ENCODE results near the gene EPB41L1.

Gene EPB41L1

DNA sequence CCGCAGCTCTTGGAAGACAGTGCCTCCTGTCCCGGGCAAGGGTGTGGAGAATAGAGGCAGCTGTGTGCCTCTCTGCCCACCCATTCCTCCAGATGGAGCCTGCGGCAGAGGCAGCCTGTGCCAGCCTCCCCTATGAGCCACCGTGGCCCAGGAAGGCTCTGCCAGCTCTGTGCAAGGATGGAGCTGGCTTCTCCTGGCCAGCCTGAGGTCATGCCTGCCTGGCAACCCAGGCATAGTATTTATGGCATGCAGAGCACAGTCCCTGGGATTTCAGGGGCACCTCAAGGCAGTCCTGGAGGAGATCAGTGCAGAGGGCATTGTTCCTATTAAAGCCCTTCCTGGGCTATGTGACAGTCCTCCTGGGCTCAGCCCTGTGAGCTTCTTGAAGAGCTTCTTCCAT lies 1.5 kb downstream of the EPB41L1 start:
- DNase-seq: no peak

DNA sequence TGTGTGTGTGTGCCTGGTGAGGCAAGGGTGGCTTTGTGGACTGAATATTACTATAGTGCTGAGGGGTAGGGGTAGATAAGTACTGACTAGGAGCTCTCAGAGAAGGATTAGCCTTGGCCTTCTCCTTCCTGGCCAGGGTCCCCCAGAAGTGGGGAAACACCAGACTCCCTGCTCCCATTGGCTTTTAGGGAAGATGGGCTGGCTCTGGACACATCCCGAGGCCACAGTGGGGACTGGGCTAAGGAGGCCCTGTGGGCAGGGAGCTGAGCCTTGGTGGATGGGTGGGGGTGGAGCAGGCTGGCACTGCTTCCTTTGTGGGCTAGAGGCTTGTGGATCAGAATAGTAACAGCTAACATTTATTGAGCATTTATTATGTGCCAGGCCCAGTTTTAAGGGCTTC lies 3.1 kb downstream of the EPB41L1 start:
- no peak for DNase-seq

DNA sequence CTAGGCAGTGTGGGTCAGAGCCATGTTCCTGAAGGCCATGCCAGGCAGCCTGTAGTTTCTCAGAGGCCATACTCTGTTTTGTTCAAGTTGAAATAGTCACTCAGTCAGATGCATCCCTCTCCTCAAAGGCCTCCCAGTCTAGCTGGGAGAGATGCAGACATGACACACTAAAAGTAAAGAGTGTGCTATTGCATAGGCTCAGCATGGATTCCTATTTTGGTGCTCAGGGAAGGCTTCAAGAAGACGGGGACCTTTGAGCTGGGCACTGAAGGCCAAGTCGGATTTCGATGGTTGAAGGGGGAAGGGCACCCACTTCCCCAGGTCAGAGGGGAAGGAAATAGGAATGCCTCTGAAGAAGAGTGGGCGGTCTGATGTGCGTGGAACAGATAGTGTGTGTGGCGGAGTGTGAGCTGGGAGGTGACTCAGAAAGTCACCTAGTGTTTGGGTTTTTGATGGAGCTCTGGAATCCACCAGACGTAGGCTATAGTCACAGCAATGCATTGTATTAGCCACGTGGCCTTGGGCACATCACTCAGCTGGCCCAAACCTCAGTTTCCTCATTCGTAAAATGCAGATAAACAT lies 3.7 kb downstream of the EPB41L1 start:
- no peak for DNase-seq

DNA sequence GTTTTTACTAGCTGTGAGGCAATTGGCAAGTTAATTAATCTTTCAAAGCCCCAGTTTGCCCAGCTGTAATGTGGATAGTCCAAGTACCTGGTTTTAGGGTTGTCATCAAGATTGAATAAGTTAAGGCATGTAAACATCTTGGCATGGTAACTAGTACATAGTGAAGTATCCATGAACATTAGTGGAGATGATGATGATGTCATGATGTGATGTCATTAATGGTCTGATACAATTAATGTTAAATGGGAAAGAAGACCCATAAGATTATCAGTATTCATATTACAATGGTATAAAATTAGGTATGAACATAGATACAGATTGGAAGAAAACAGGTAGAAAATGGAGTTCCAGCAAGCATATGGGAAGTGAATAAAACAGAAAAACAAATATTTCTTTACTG lies 5.3 kb downstream of the EPB41L1 start:
- no peak for DNase-seq

DNA sequence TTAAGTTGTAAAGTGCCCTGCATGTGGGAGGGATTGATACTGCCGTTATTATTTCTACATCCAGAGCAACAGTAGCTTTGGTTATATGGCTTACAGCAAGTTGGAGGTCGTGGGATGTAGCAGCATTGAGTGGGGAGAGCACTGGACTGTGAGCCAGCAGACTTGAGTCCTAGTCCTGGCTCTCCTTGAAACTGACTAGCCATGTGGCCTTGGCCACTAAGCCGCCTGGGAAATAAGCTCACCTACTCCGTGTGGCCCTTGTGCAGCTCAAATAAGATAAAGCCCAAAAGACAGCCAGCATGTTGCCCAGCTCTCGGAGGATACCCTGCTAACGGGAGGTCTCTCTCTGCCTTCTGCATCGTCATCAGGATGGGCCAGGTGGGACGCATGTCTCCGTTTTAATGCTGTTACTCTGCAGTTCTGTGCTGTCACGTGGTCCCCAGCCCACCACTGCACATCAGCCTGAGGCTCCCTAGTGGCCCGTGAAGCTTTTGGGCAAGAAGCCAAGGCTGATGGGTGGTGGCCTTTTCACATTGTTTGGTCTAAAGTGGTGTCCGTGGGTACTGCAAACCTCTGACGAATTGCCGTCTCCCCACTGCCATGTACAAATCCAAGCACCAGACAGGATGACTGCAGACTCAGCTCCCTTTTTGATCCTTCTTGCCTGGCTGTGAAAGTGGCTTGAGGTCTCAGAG lies 7.9 kb downstream of the EPB41L1 start:
- DNase-seq: peak; percentile 49

DNA sequence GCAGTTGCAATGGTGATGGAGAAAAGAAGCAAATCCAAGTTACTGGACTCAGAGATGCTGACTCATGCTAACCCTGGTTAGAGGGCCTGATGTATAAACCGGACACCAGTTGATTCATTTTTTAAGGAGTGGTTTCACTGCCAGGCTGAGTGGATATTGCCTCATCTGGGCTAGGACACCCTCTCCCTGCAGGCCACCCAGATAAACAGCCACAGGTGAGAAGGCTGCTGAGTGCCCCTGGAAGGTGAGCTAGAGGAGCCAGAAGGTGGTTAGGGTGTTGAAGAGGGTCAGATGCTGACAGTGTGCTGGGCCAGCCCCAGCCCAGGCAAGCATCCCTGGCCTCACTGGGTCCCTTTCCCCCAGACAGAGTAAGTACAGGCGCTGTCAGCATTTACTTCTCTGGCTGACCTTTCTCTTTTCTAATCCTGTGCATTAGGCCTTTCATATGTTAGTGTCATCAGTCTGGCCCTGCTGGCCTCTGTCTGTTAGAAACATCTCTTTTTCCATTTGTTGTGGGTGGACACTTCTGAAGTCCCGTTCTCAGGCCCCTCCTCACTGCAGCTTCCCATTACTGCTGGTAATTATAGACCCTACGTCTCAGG lies 13.5 kb downstream of the EPB41L1 start:
- DNase-seq: no peak

DNA sequence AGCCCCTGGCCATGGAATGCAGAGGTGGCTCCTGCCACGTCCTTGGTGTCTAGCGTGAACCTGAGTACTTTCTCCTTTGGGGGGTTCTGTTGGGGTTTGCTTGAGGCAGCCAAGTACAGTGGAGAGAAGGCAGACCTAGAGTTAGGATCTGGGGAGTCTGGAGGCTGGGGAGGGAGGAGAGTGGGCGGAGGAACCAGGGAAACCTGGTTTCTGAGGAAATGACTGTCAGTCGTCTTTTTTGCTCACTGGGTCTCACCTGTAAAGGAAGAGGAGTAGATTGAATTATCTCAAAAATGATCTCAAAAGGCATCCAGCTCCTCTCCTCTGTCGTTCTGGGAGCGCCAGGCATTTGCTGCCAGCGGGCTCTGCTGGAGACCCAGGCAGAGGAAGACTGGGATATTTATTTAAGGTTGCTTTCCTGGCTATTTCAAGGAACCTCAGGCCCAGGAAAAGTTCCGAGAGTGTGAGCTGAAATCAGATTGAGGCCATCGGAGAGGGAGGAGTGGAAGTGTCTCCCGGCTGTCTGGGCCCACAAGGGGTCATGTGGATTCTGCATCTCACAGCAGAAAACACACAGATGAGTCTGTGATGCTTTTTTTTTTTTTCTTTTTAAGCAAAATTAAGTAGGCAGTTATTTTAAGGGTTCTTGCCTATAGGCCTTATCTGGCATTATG lies 16.1 kb downstream of the EPB41L1 start:
- no peak for DNase-seq

DNA sequence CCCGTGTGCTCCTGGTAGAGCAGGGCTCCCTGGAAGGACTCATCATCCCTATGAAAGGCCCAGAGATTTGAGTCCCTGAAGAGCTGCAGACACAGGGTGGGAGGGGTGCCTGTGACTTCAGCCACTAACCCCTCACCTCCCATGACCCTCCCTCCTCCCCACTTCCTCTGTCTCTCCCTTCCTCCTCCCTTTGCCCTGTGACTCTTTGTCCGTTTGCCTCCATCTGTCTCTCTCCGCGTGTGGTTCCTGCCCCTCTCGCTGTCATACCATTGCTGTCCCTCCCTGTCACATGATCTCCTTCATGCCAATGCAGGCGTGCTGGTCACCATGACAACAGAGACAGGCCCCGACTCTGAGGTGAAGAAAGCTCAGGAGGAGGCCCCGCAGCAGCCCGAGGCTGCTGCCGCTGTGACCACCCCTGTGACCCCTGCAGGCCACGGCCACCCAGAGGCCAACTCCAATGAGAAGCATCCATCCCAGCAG lies 19.0 kb downstream of the EPB41L1 start:
- DNase-seq: no peak

DNA sequence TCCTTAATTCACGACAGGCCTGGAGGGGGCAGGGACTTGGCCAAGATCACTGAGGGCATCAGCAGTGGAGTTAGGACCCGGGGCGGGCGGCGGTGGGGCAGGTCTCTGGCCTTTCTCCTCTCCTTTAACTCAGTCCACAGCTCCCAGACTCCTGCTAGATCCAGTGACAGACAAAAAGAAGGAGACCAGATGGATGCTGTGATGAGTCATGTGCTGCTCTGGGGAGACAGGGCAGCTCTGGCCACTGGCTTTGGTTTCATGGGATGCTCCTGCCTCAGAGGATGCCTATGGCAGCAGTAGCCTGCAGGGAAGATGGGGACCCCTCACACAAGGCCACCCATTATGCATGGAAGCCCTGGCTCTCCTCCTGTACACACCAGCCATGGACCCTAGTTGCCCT lies 20.5 kb downstream of the EPB41L1 start:
- no peak for DNase-seq

DNA sequence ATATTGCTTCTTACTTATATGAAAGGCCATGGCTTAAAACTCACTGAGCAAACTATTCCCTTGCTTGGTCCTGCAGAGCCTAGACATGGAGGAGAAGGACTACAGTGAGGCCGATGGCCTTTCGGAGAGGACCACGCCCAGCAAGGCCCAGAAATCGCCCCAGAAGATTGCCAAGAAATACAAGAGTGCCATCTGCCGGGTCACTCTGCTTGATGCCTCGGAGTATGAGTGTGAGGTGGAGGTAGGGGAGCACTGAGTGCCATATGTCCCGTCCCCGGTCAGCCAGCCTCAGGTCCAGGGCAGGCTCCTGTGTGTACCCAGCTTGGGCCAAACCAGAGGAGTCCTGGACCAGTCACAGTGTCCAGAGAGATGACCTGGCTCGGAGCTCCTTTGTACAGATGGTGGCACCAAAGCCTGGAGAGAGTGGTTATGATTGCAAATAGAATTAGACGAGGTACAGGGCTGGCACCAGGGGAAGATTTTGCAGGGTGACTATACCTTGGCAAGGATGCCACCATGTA lies 21.0 kb downstream of the EPB41L1 start:
- DNase-seq: no peak

DNA sequence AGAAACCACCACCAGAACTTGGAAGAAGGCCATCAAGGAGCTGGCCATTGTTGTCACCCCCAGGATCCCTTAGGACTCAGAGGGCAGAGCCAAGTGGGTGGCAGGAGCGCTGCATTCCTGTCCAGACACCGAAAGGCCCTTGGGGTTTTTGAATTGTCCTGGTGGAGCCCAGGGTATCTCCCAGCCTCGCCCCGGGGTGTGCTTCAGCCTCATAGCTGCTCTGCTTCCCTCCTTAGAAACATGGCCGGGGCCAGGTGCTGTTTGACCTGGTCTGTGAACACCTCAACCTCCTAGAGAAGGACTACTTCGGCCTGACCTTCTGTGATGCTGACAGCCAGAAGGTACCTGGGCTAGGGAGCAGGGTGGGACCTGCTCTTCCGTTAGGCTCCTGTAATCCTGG lies 23.2 kb downstream of the EPB41L1 start:
- no peak for DNase-seq

DNA sequence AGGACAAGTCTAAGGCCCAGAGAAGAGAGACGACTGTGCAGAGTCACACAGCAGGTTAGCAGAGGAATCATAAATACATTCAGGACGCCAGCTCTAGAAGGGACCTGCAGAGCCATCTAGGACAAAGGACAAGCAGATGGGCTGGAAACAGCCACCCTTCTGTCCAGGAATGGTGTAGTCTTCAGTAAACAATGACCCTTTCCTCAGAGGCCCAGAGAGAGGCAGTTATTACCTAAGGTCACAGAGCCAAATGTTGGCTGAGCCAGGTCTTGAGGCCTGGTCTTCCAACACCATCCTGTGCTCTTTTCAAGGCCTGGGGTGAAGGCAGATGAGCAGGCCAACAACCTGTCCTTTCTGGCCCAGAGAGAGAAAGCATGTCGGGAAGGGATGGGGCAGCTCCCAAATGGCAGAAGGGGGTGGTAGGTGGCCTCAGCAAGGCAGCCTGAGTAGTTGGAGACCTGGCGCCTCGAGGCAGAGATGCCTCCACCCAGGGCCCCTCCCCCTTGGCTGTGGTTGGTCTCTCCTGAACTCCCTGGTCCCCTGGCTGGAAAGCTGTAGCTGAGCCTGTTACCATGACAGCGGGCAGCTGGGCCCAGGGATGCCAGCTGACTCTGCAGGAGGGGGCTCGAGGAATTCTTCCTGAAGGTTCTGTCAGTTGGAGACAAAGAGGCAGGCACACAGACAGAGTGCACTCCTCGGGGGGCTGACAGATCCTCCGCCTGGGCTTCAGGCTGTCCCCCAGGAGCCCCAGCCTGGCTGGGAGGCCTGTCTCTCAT lies 24.8 kb downstream of the EPB41L1 start:
- no peak for DNase-seq

DNA sequence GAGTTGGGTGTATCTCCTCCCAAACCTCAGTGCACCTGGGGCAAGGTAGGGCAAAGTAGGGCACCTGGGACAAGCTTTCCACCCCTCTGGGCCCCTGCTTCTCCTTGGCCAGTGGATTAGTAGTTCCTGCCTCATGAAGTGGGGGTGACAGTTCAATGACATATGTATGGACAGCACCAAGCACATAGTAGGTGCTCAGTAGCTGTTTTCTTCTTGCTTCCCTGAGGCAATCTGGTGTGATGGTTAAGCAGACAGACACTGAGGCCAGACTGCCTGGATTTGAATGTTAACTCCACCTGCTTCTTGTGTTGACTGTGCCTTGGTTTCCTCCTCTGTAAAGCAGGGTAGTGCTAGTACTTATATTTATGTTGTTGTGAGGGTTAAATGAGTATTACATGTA lies 25.8 kb downstream of the EPB41L1 start:
- DNase-seq: no peak

DNA sequence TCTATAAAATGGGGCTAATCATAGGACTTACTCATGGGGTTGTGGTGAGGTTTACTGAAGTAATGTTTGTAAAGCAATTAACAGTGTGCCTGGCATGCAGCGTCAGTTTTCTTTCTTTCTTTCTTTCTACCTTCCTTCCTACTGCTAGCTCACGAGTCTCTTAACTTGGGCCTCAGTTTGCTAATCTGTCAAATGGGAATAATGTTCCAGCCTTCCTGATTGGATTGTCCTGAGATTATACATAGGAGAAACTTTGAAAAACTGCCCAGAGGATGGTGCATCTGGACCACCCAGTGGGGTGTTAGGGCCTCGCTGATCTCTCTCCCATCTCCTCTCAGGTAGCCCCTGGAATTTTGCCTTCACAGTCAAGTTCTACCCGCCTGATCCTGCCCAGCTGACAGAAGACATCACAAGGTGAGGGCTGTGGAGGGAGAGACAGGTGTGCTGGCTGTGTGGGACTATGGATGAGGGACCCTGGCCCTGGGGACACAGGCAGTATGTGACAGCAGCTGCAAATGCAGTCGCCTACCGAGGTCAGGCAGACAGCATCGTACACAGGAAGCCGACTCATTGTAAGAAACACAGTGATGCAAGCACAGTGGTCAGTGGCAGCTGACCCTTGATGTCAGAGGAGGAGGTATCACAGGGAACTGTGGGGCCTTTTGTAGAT lies 27.5 kb downstream of the EPB41L1 start:
- no peak for DNase-seq

DNA sequence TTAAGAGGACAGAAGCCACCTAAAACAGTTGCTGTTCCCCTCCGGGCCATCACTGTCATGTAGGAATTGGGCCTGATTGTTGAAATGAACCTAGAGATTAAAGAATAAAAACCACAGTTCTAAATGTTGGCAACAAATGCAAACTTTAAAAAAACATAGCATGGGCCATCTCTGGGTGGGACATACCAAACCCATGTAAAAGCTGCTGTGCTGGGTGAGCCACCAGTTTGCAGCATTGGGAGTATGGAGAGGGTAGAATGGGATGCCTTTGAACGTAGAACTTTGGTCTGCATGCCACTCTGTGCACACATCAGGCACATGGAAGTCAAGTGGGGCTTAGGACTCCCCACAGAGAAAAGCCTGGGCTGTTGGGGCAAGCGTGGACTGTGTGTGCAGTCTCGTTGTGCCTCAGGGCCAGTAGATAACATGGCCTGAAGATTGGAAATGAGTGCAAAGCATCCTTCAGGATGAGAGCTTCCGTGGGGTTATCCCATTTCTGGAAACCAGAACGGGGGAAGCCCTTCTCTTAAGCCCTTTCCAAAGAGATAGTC lies 28.1 kb downstream of the EPB41L1 start:
- no peak for DNase-seq

DNA sequence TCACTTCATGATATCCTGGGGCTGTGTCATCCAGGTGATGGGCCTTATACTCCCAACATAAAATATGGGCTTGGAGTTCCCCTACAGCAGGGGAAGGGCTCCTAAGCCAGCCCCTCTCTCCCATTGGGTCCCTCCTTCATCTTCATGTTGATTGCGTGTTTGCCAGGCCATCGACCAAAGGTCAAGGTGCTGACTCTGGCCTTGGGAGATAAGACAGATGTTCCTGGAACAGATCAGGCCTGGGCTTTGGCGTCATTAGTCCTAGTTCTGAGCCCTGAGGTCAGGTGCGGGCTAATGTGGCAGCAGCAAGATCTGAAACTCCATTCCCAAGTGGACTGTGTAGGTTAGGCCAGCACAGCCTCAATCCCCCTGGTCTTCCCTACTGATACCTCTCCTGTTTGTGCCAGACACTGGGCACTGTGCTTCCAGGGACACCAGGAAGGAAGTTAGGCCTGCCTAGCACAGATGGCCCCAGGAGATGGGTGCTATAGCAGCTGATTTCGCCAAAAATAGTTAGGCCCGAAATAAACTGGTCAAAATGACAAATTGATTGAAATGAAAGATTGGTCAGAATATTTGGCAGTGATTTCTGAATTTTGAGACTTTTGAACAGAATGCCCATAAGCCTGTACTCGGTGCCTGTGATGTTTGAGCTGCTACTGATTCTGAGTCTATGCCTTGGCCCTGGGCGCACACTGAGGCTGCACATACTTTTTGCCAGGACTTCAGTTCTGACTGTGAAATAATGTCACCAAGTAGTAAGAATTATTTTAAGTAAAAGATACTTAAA lies 28.8 kb downstream of the EPB41L1 start:
- DNase-seq: no peak

DNA sequence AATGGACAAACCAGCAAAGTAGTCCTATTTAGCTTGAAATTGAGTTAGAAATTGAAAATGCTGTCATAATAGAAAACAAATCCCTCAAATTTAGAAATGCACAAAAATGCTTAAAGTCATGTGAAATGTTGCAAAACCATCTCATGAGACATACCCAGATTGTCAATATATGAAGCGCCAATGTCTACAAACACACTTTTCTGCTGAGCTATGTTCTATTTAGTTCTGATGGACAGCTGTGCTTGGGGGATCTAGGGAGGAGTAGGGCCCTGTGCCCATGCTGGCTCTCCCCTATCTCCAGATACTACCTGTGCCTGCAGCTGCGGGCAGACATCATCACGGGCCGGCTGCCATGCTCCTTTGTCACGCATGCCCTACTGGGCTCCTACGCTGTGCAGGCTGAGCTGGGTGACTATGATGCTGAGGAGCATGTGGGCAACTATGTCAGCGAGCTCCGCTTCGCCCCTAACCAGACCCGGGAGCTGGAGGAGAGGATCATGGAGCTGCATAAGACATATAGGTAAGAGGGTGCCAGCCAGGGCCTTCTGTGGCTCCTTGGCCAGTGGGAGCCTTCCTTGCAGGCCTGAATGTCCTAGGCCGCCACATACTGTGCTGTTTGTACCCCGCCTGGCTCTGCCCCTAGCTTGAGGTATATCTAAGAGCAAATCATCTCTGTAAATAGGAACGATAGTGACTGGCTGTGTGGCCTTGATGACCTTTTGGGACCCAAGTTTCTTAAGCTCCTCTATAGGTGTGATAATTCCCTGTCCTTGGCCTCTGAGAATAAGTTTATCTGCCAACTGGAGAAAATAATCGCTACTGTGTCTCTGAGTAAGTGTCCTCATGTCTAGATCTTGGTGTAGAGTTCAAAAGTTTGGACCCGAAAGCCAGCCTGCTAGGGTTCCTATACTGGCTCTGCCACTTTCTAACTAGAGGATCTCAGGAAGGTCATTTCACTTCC lies 30.6 kb downstream of the EPB41L1 start:
- no peak for DNase-seq

DNA sequence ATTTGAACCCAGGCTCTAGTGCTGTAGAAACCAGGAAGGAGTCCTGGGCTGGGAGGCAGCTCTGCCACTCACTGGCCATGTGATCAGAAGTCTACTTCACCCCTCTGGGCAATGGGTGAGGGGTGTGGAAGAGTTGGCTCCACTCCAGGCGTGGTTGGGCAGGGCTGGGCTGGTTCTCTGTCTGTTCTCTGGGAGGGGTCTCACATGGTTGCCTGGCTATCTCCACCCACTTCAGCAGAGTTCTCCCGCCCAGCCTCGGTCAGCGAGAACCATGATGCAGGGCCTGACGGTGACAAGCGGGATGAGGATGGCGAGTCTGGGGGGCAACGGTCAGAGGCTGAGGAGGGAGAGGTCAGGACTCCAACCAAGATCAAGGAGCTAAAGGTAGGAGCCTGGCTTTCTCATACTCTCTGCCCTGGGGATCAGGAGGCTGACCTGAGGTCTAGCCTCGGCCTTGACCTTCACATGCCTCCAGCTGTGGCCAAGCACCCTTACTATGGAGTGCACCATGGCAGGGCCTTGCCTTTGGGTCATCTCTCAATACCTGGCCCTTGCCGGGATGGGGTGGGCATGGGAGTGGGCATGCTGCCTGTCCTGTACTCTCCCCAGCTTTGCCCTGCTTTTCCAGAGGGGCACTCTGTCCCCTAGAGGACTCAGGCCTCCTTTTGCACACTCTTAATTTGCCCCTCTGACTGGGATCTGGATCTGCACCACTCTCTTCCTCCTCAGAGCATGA lies 39.6 kb downstream of the EPB41L1 start:
- no peak for DNase-seq

DNA sequence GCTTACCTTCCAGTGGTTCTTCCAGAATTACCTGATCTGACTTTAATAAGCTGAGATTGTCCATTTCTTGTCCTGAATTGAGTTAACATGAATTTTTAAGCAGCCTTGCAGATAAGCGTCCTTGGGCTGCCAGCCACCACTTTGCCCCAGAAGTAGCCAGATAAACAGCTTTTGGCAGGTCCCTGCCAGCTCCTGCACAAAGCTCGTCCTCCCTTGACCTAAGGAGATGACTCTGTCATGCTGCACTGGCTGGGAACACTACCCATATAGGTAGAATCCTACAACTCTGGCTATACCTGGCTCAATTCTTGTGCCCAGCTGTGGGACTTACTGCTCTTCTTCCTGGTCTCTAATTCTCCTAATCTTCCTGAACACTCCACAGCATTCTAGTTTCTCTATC lies 42.1 kb downstream of the EPB41L1 start:
- DNase-seq: no peak

All from NCI-H748 treated with DMSO at 0.1 percent for 48 hours (cell line).